SK-MEL-5 (cell line): ENCODE data around the gene DAB2. TPM values are rescaled to one million over a fixed set of nuclear protein-coding genes. Genes with fewer than 3 reads are reported as not detected.
A peak's percentile ranks its signal among the peaks of the same experiment; 100 is the strongest.
"Not testable (repeated sequence)": the region's sequence is repeated elsewhere in the genome, so short reads cannot be mapped to it uniquely, and the experiment has no call there.

Experiments used
- DNase-seq: peaks from one replicate; pipeline ENCODE4 v3.0.0-alpha.2; 2016; ENCODE audit warnings: low read depth, low spot score
- in situ Hi-C: cut with HindIII; loops from 2 replicates; pipeline ENCODE4 v1.10.0; 2016; ENCODE audit warnings: low sequenced_read_pairs, high pct_unique_total_duplicates, low pct_unique_long_range_greater_than_20kb
- total RNA-seq: library from RNA; depleted of rRNA; stranded (reverse); fragments of >200 nt; shearing (Covaris generic); gene quantifications from 2 replicates; pipeline ENCODE4 v1.2.3, GENCODE V29; 2014; rRNA removed

The DAB2 gene
- total RNA-seq, 1 experiment from 2014 or later = 221 TPM

GRCh38 chr5:39337252-39337915, 87.4 kb downstream of the DAB2 start:
- in situ Hi-C loops = no loop called here
- no peak for DNase-seq

GRCh38 chr5:39334296-39334695, 90.5 kb downstream of the DAB2 start:
- DNase-seq, in situ Hi-C loops: not testable (repeated sequence)

- DNase-seq = no peak
- in situ Hi-C loops = no loop called here
These were observed 91.7 kb downstream of the DAB2 start for GRCh38 chr5:39333104-39333503.

GRCh38 chr5:39331861-39332381, 92.9 kb downstream of the DAB2 start:
- in situ Hi-C loops = no loop called here
- DNase-seq = no peak

GRCh38 chr5:39328731-39329130, 96.0 kb downstream of the DAB2 start:
- in situ Hi-C loops = no loop called here
- DNase-seq = no peak

- in situ Hi-C loops = no loop called here
- DNase-seq = peak; percentile 91
These were observed 101.2 kb downstream of the DAB2 start for GRCh38 chr5:39323542-39323941.

Other genes starting within 250 kb of the DAB2 start
- gene FYB1, start 205.4 kb downstream of the DAB2 start, total RNA-seq = 29.1 and 31.6 TPM in 2 replicates
- 0.03 and 0.05 TPM in 2 replicates for gene C9, start 60.5 kb downstream of the DAB2 start, total RNA-seq